ENCODE data around the gene AGAP2. TPM values are rescaled to one million over a fixed set of nuclear protein-coding genes. Genes with fewer than 3 reads are reported as not detected.

The AGAP2 gene
- total and polyA plus RNA-seq, 2 of the 13 experiments (the other 11 are each of a cell fraction or from before 2014, with no cell fraction given): 0.38 to 0.45 TPM

- Histone ChIP-seq H3K27me3 (ENCODE audit: control insufficient read depth in 1 of 2, insufficient read depth in 2 of 2, low read length in 2 of 2) (no peaks in the 10 kb centered on the region; a peak in 1 of 5 replicates), H2AFZ (ENCODE audit: low read length) (no peak overlapping the region), H3K36me3 (replicated peaks in 1 of 2; ENCODE audit: control insufficient read depth in 1 of 2, insufficient read depth in 2 of 2, low read length in 2 of 2) (peaks cover 4 to 7% of the 10 kb centered on the region in 2 experiments; a peak in 4 of 5 replicates), H3K4me1 (ENCODE audit: insufficient read depth, low read length) (peaks cover 17% of the 10 kb centered on the region), H3K4me3 (replicated peaks in 1 of 3; ENCODE audit: insufficient read depth in 1 of 3, low read depth in 2 of 3, low read length in 3 of 3) (no peak overlapping the region), H3K79me2 (ENCODE audit: insufficient read depth, low read length) (peaks cover 16% of the 10 kb centered on the region), H4K20me1 (ENCODE audit: insufficient read depth, low read length) (no peaks in the 10 kb centered on the region), H3K9me3 (ENCODE audit: low read length) (no peaks in the 10 kb centered on the region), H3K27ac (ENCODE audit: extremely low read length, insufficient read depth, low read length) (no peak overlapping the region), H3K9ac (ENCODE audit: insufficient read depth, low read depth, low read length) (no peak overlapping the region), H3K4me2 (ENCODE audit: low read depth, low read length) (no peak overlapping the region)
- in situ Hi-C loops (cut with HindIII; ENCODE audit: extremely low pct_ligation_motif_present, low pct_unique_long_range_greater_than_20kb): no loop called here
- TF ChIP-seq ZNF17 (CRISPR knock-in tag; IDR thresholded peaks at IDR 0.05) (no peak), FOXK2 (IDR thresholded peaks at IDR 0.05) (no peak), KLF6 (CRISPR knock-in tag; IDR thresholded peaks at IDR 0.05) (no peak), RCOR2 (CRISPR knock-in tag; IDR thresholded peaks at IDR 0.05) (no peak), LRRFIP1 (CRISPR knock-in tag; conservative IDR thresholded peaks at IDR 0.05) (no peak), ZNF263 (CRISPR knock-in tag; IDR thresholded peaks at IDR 0.05) (no peak), ZNF280B (CRISPR knock-in tag; IDR thresholded peaks at IDR 0.05; ENCODE audit: borderline replicate concordance) (no peak), NFE2 (CRISPR knock-in tag; IDR thresholded peaks at IDR 0.05) (no peak), REXO4 (CRISPR knock-in tag; IDR thresholded peaks at IDR 0.05; ENCODE audit: borderline replicate concordance) (no peak), RNF2 (conservative IDR thresholded peaks at IDR 0.05; ENCODE audit: low read depth) (no peak), TRIM22 (IDR thresholded peaks at IDR 0.05) (no peak), EP300 (IDR thresholded peaks at IDR 0.05; ENCODE audit: low read depth in 2 of 2, low read length in 2 of 2) (no peak), EP300 (CRISPR knock-in tag; IDR thresholded peaks at IDR 0.05; ENCODE audit: borderline replicate concordance) (no peak), ZKSCAN5 (CRISPR knock-in tag; IDR thresholded peaks at IDR 0.05) (no peak), MAZ (IDR thresholded peaks at IDR 0.05; ENCODE audit: borderline replicate concordance, low read depth, low read length) (no peak), MAZ (CRISPR knock-in tag; IDR thresholded peaks at IDR 0.05; ENCODE audit: low read depth) (no peak), SMARCE1 (IDR thresholded peaks at IDR 0.05; ENCODE audit: borderline replicate concordance) (no peak), ZNF296 (CRISPR knock-in tag; conservative IDR thresholded peaks at IDR 0.05) (no peak), ZZZ3 (CRISPR knock-in tag; IDR thresholded peaks at IDR 0.05; ENCODE audit: borderline replicate concordance) (no peak), THAP11 (CRISPR knock-in tag; IDR thresholded peaks at IDR 0.05) (no peak), ZNF382 (CRISPR knock-in tag; IDR thresholded peaks at IDR 0.05; ENCODE audit: borderline replicate concordance) (no peak)
- FAIRE-seq (no peak), ATAC-seq (no peak), DNase-seq (ENCODE audit: low spot score) (no peak)
- CTCF ChIA-PET (ENCODE audit: low intra/inter-chr PET ratio, low total read pairs): no interaction called here
- no TSS peak for BruUV-seq (replicated peaks)
- POLR2A ChIA-PET: no interaction called here
- intact Hi-C loops (cut with micrococcal nuclease; ENCODE audit: unreplicated experiment): no loop called here
- 94% methylated on average over 1 of the region's 1 CpG for WGBS (ENCODE audit: low lambda C conversion rate)
Observed at GRCh38 chr12:57779736-57780135, 41.2 kb upstream of the AGAP2 start.
